GM12872 (cell line): ENCODE data around the gene PIH1D1.
A peak's percentile ranks its signal among the peaks of the same experiment; 100 is the strongest.

Experiments
- CTCF ChIP-seq: IDR thresholded peaks from 3 replicates; pipeline ENCODE4 v1.5.1; 2011; ENCODE audit warnings: low read depth, mild to moderate bottlenecking, low read length, moderate library complexity; ENCODE audit not compliant: insufficient read depth

The PIH1D1 gene

GRCh38 chr19:49423071-49423984 is 28.3 kb downstream of the PIH1D1 start, which contains the start of gene PTH2:
Gene PTH2 (minus strand): TSS chr19:49423441. CDS start chr19:49423339, 102 bp downstream.
- TF ChIP-seq CTCF, result no peak

- peak; percentile 45; the same call in 2 of the 3 replicates for TF ChIP-seq CTCF
Measured at GRCh38 chr19:49422407-49423070, 29.1 kb downstream of the PIH1D1 start.

- TF ChIP-seq CTCF, result no peak
Measured at GRCh38 chr19:49421878-49422202, 29.8 kb downstream of the PIH1D1 start.

- no peak for TF ChIP-seq CTCF
Measured at GRCh38 chr19:49421039-49421877, 30.4 kb downstream of the PIH1D1 start.

- no peak for TF ChIP-seq CTCF
Measured at GRCh38 chr19:49420227-49420626, 31.4 kb downstream of the PIH1D1 start.

- TF ChIP-seq CTCF, result no peak
Measured at GRCh38 chr19:49419173-49419572, 32.4 kb downstream of the PIH1D1 start.

- no peak for TF ChIP-seq CTCF
Measured at GRCh38 chr19:49418511-49418910, 33.1 kb downstream of the PIH1D1 start.
